Gastrocnemius medialis (tissue), 4 donors: ENCODE data around the gene PRMT1.
A peak's percentile ranks its signal among the peaks of the same experiment; 100 is the strongest.

Experiments used
- POLR2A ChIP-seq, 2 donors: fragments of 450-650 bp; IDR thresholded peaks; one replicate each; pipeline ENCODE4 v1.6.1; 2017; ENCODE audit warnings: antibody characterized with exemption in 2 of 2, mild to moderate bottlenecking in 2 of 2, moderate library complexity in 2 of 2
- TF ChIP-seq, protein P1 (sequence below), 5 experiments: fragments of 450-650 bp in 3 of 5; fragments of 200-600 bp in 2 of 5; sonication (generic) in 2 of 5; IDR thresholded peaks in 4 of 5; conservative IDR thresholded peaks in 1 of 5; 1 replicate in 4 of 5; 2 replicates in 1 of 5; pipeline ENCODE4 v1.5.1; 2016 to 2019; ENCODE audit warnings: antibody characterized with exemption in 5 of 5, mild to moderate bottlenecking in 3 of 5, moderate library complexity in 3 of 5

DNA sequence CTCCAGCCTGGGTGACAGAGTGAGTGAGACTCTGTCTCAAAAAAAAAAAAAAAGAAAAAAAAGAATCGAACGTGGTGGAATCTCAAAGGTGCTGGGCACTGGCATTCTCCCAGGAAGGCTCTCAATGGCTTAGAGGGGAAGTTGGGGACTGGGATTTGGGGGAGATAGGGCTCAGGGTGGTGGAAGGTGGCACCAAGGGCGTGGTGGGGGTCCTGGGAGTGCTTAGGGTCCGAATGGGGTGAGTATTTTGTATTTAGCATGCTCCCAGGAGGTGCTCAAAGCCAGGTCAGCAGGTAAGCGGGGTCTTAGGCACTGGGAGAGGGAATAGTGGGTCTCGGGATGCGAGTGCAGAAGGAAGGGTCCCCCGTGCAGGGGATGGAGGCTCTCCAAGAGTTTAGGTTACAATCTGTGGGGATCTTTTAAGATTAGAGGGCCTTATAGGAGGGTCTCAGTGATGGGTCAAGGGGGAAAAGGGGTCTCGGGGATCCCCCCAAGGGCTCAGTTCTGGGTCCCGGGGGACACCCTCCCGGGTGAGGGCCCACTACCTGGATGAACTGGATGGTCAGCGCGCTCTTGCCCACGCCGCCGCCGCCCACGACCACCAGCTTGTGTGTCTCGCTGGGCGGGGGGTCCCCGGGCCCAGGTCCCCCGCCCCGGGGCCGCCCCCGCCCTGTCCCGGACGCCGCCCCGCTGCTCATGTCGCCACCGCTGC, 37.5 kb upstream of the PRMT1 start:
- TF ChIP-seq, protein P1, sequence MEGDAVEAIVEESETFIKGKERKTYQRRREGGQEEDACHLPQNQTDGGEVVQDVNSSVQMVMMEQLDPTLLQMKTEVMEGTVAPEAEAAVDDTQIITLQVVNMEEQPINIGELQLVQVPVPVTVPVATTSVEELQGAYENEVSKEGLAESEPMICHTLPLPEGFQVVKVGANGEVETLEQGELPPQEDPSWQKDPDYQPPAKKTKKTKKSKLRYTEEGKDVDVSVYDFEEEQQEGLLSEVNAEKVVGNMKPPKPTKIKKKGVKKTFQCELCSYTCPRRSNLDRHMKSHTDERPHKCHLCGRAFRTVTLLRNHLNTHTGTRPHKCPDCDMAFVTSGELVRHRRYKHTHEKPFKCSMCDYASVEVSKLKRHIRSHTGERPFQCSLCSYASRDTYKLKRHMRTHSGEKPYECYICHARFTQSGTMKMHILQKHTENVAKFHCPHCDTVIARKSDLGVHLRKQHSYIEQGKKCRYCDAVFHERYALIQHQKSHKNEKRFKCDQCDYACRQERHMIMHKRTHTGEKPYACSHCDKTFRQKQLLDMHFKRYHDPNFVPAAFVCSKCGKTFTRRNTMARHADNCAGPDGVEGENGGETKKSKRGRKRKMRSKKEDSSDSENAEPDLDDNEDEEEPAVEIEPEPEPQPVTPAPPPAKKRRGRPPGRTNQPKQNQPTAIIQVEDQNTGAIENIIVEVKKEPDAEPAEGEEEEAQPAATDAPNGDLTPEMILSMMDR (IDR thresholded peaks at IDR 0.05 in 4 of 5, conservative IDR thresholded peaks at IDR 0.05 in 1 of 5), result no peak
- TF ChIP-seq POLR2A (IDR thresholded peaks at IDR 0.05), result peak in 1 of 2 donors; percentile 2
